ENCODE data around the gene JAG2. TPM values are rescaled to one million over a fixed set of nuclear protein-coding genes. Genes with fewer than 3 reads are reported as not detected.
A peak's percentile ranks its signal among the peaks of the same experiment; 100 is the strongest.

Gene JAG2
- total and polyA plus RNA-seq, 11 donors, result 19.1 to 62.4 (median 25.9) TPM

GRCh38 chr14:105153739-105154475 lies 14.7 kb downstream of the JAG2 start:
- Histone ChIP-seq H3K4me1 (peaks cover 6 to 43% (median 25%) of the 10 kb centered on the region in 12 donors), H3K27me3 (no peaks in the 10 kb centered on the region), H3K4me3 (no peak overlapping the region), H3K9me3 (no peaks in the 10 kb centered on the region), H3K27ac (peak overlapping the region in 11 of 12 donors; percentile 48 to 88 (median 78)), H3K36me3 (peaks cover 0 to 29% (median 0%) of the 10 kb centered on the region in 9 donors)
- 78 to 83% (median 80%) methylated on average over 24 to 26 of the region's 26 CpGs for WGBS, 4 donors
- no peak for TF ChIP-seq CTCF (IDR thresholded peaks at IDR 0.05)
- TF ChIP-seq POLR2A (IDR thresholded peaks at IDR 0.05), result no peak
- intact Hi-C loops (cut with DNase I), result loop anchor here in 5 of 10 donors (2.0 to 10.0 kb wide), 6 partner anchors 43 to 62 kb away; no protein-coding TSS in a partner anchor
- DNase-seq, result peak in 3 of 5 donors; percentile 22 to 46 (median 29)
- no peak for ATAC-seq

GRCh38 chr14:105153331-105153731 lies 15.2 kb downstream of the JAG2 start:
- Histone ChIP-seq H3K9me3 (no peaks in the 10 kb centered on the region), H3K27me3 (no peaks in the 10 kb centered on the region), H3K4me3 (no peak overlapping the region), H3K36me3 (peaks cover 0 to 35% (median 0%) of the 10 kb centered on the region in 9 donors), H3K27ac (peak overlapping the region; percentile 48 to 88 (median 78)), H3K4me1 (peaks cover 6 to 43% (median 25%) of the 10 kb centered on the region in 12 donors)
- TF ChIP-seq POLR2A (IDR thresholded peaks at IDR 0.05) (no peak), CTCF (IDR thresholded peaks at IDR 0.05) (no peak)
- intact Hi-C loops (cut with DNase I), result loop anchor here in 5 of 10 donors (2.0 to 10.0 kb wide), 6 partner anchors 44 to 61 kb away; no protein-coding TSS in a partner anchor
- ATAC-seq (peak; percentile 67 to 90 (median 74)), DNase-seq (peak; percentile 77 to 83 (median 82))
- WGBS, 4 donors, result 6 to 60% (median 42%) methylated on average over 5 to 18 of the region's 18 CpGs

GRCh38 chr14:105152794-105153241 lies 15.8 kb downstream of the JAG2 start:
- TF ChIP-seq CTCF (IDR thresholded peaks at IDR 0.05) (no peak), POLR2A (IDR thresholded peaks at IDR 0.05) (no peak)
- DNase-seq, result peak; percentile 51 to 73 (median 64)
- ATAC-seq, result peak; percentile 33 to 76 (median 56)
- Histone ChIP-seq H3K4me3 (peak overlapping the region in 2 of 12 donors; percentile 8 to 12), H3K27me3 (no peaks in the 10 kb centered on the region), H3K9me3 (no peaks in the 10 kb centered on the region), H3K27ac (peak overlapping the region; percentile 61 to 88 (median 78)), H3K4me1 (peaks cover 6 to 43% (median 25%) of the 10 kb centered on the region in 12 donors), H3K36me3 (peaks cover 0 to 40% (median 3%) of the 10 kb centered on the region in 9 donors)
- intact Hi-C loops (cut with DNase I), result loop anchor here in 5 of 10 donors (2.0 to 10.0 kb wide), 6 partner anchors 44 to 61 kb away; no protein-coding TSS in a partner anchor
- WGBS, 4 donors, result 44 to 52% (median 46%) methylated on average over 11 to 14 of the region's 14 CpGs

Measured in heart left ventricle (tissue), 16 donors.